Measurements from ENCODE around the gene C3orf80.

DNA sequence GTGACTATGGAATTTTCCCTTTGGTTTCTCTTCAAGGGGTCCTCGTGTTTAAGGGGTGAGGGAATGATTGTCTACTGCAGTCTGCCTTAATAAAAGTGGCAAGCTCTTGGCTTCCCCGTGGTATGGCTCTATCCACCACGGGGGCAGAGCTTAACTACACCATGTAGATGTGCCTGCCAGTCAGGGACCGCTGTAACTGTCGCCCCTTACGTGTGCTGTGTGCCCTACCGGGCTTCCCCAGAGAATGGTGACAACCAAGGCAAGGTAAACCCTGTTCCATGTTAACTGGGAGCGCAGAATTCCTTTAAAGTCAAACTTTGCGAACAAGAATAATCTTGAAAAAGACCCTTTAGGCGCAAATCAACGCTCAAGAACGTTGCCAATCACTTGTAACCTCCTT is 966 bp upstream of the C3orf80 start:
- TF ChIP-seq CTCF (IDR thresholded peaks at IDR 0.05; ENCODE audit: borderline replicate concordance, extremely low read depth, low read length, poor library complexity, severe bottlenecking): no peak
- TF ChIP-seq EZH2 (IDR thresholded peaks at IDR 0.05; ENCODE audit: borderline replicate concordance, low read depth, low read length, severe bottlenecking): no peak
